Dendritic cell treated with granulocyte-macrophage colony-stimulating factor and Interleukin-4, amounts not matched to agents 40 ng/mL and 50 ng/mL, for 4 days (primary cell): Measurements from ENCODE around the gene PTGES3L.
"Not testable (repeated sequence)": the region's sequence is repeated elsewhere in the genome, so short reads cannot be mapped to it uniquely, and the experiment has no call there.

Source experiments
- H3K27ac Mint-ChIP-seq: one replicate; pipeline ENCODE4 v1.8.0; 2022; ENCODE audit warnings: mild to moderate bottlenecking, mixed read lengths
- H3K27me3 Mint-ChIP-seq: one replicate; pipeline ENCODE4 v1.8.0; 2022; ENCODE audit warnings: mild to moderate bottlenecking, mixed read lengths
- H3K36me3 Mint-ChIP-seq: one replicate; pipeline ENCODE4 v1.8.0; 2022; ENCODE audit warnings: low read depth, mixed read lengths
- H3K4me1 Mint-ChIP-seq: one replicate; pipeline ENCODE4 v1.8.0; 2022; ENCODE audit warnings: low read depth, mixed read lengths
- H3K4me3 Mint-ChIP-seq: one replicate; pipeline ENCODE4 v1.8.0; 2022; ENCODE audit warnings: mild to moderate bottlenecking, moderate library complexity, mixed read lengths
- H3K9me3 Mint-ChIP-seq: one replicate; pipeline ENCODE4 v1.8.0; 2022; ENCODE audit warnings: mixed read lengths
- intact Hi-C: fragments of 100-400 bp; cut with micrococcal nuclease; formaldehyde crosslinking; loops from one replicate; pipeline ENCODE4 v1.15.0; 2022

Gene PTGES3L

GRCh38 chr17:42929497-42929844, 50.4 kb downstream of the PTGES3L start:
- Mint-ChIP-seq H3K36me3 (no peaks in the 10 kb centered on the region), H3K9me3 (no peaks in the 10 kb centered on the region), H3K4me3 (no peak overlapping the region), H3K4me1 (peaks cover 24% of the 10 kb centered on the region), H3K27me3 (peaks cover 2% of the 10 kb centered on the region), H3K27ac (peak overlapping the region; percentile 94)
- intact Hi-C loops: loop anchor here (2.0 to 5.0 kb wide), 2 partner anchors 87 to 107 kb away; partner anchors contain the start of gene BECN1

GRCh38 chr17:42928714-42929496, 51.0 kb downstream of the PTGES3L start:
- Mint-ChIP-seq H3K9me3 (no peaks in the 10 kb centered on the region), H3K4me1 (peaks cover 25% of the 10 kb centered on the region), H3K36me3 (no peaks in the 10 kb centered on the region), H3K27me3 (peaks cover under 1% of the 10 kb centered on the region), H3K4me3 (peak overlapping the region; percentile 37), H3K27ac (peak overlapping the region; percentile 94)
- intact Hi-C loops: loop anchor here (2.0 to 5.0 kb wide), 2 partner anchors 86 to 107 kb away; partner anchors contain the start of gene BECN1

- Mint-ChIP-seq H3K27me3 (peaks cover 1% of the 10 kb centered on the region), H3K36me3 (no peaks in the 10 kb centered on the region), H3K4me1 (peaks cover 22% of the 10 kb centered on the region), H3K4me3 (no peak overlapping the region), H3K27ac (peak overlapping the region; percentile 44), H3K9me3 (no peaks in the 10 kb centered on the region)
- intact Hi-C loops: loop anchor here (5.0 kb wide), 1 partner anchor 103 kb away; the partner anchor contains the start of gene BECN1
Measured at GRCh38 chr17:42924891-42925290, 55.0 kb downstream of the PTGES3L start.

- H3K4me1 Mint-ChIP-seq: peaks cover 13% of the 10 kb centered on the region
- H3K27me3 Mint-ChIP-seq, intact Hi-C loops, H3K27ac Mint-ChIP-seq, H3K36me3 Mint-ChIP-seq, H3K4me3 Mint-ChIP-seq, H3K9me3 Mint-ChIP-seq: not testable (repeated sequence)
Measured at GRCh38 chr17:42923472-42923871, 56.4 kb downstream of the PTGES3L start.

- H3K27me3 Mint-ChIP-seq: peaks cover 1% of the 10 kb centered on the region
Measured at GRCh38 chr17:42922294-42922693, 57.6 kb downstream of the PTGES3L start.

GRCh38 chr17:42920922-42921321, 59.0 kb downstream of the PTGES3L start:
- Mint-ChIP-seq H3K27me3 (peaks cover 1% of the 10 kb centered on the region), H3K4me1 (peaks cover 12% of the 10 kb centered on the region), H3K4me3 (no peak overlapping the region), H3K36me3 (no peaks in the 10 kb centered on the region), H3K9me3 (no peaks in the 10 kb centered on the region), H3K27ac (no peak overlapping the region)
- intact Hi-C loops: no loop called here

More at GRCh38 chr17:42922294-42922693, 57.6 kb downstream of the PTGES3L start:
- no peak overlapping the region for H3K4me3 Mint-ChIP-seq
- peaks cover 7% of the 10 kb centered on the region for H3K4me1 Mint-ChIP-seq
- no peak overlapping the region for H3K27ac Mint-ChIP-seq
- no peaks in the 10 kb centered on the region for H3K36me3 Mint-ChIP-seq
- no peaks in the 10 kb centered on the region for H3K9me3 Mint-ChIP-seq
- intact Hi-C loops: no loop called here

GRCh38 chr17:42920106-42920900, 59.6 kb downstream of the PTGES3L start:
- Mint-ChIP-seq H3K27me3 (peaks cover 1% of the 10 kb centered on the region), H3K9me3 (no peaks in the 10 kb centered on the region), H3K4me3 (no peak overlapping the region), H3K27ac (no peak overlapping the region), H3K4me1 (peaks cover 12% of the 10 kb centered on the region), H3K36me3 (no peaks in the 10 kb centered on the region)
- intact Hi-C loops: no loop called here

GRCh38 chr17:42919522-42920077, 60.3 kb downstream of the PTGES3L start:
- H3K4me3 Mint-ChIP-seq, H3K27me3 Mint-ChIP-seq, H3K4me1 Mint-ChIP-seq, H3K9me3 Mint-ChIP-seq, H3K36me3 Mint-ChIP-seq, intact Hi-C loops, H3K27ac Mint-ChIP-seq: not testable (repeated sequence)

GRCh38 chr17:42918902-42919521, 60.9 kb downstream of the PTGES3L start:
- peaks cover 1% of the 10 kb centered on the region for H3K27me3 Mint-ChIP-seq
- intact Hi-C loops: no loop called here
- no peaks in the 10 kb centered on the region for H3K9me3 Mint-ChIP-seq

More at GRCh38 chr17:42918902-42919521, 60.9 kb downstream of the PTGES3L start:
- H3K27ac Mint-ChIP-seq: no peak overlapping the region
- peaks cover 5% of the 10 kb centered on the region for H3K4me1 Mint-ChIP-seq
- H3K36me3 Mint-ChIP-seq: no peaks in the 10 kb centered on the region
- H3K4me3 Mint-ChIP-seq: no peak overlapping the region
